Ascending aorta (tissue), 2 donors: Measurements from ENCODE around the gene FREM2. TPM values are rescaled to one million over a fixed set of nuclear protein-coding genes. Genes with fewer than 3 reads are reported as not detected.

ENCODE experiments used
- DNase-seq, 2 donors: peaks; one replicate each; pipeline ENCODE4 v3.0.0-alpha.2; 2019; ENCODE audit warnings: low spot score in 2 of 2
- H3K27ac ChIP-seq, 2 donors: fragments of 200-600 bp; sonication (generic); one replicate each; pipeline ENCODE4 v1.5.1; 2016 to 2017; ENCODE audit warnings: mild to moderate bottlenecking in 1 of 2
- H3K27me3 ChIP-seq: fragments of 200-600 bp; sonication (generic); one replicate; pipeline ENCODE4 v1.5.1; 2017
- H3K36me3 ChIP-seq, 2 donors: fragments of 200-600 bp; sonication (generic); one replicate each; pipeline ENCODE4 v1.5.1; 2016
- H3K4me1 ChIP-seq, 2 donors: fragments of 200-600 bp; sonication (generic); one replicate each; pipeline ENCODE4 v1.5.1; 2016 to 2017; ENCODE audit warnings: mild to moderate bottlenecking in 1 of 2
- H3K4me3 ChIP-seq, 2 donors: fragments of 200-600 bp; sonication (generic); one replicate each; pipeline ENCODE4 v1.5.1; 2016 to 2017; ENCODE audit warnings: mild to moderate bottlenecking in 1 of 2
- H3K9me3 ChIP-seq, 2 donors: fragments of 200-600 bp; sonication (generic); one replicate each; pipeline ENCODE4 v1.5.1; 2016
- CTCF ChIP-seq, 3 experiments: fragments of 200-600 bp in 2 of 3; fragments of 450-650 bp in 1 of 3; sonication (generic) in 2 of 3; IDR thresholded peaks; one replicate each; pipeline ENCODE4 v1.5.1; 2016 to 2019; ENCODE audit warnings: antibody characterized with exemption in 3 of 3, mild to moderate bottlenecking in 1 of 3, moderate library complexity in 1 of 3
- intact Hi-C: fragments of 100-400 bp; cut with DNase I; formaldehyde crosslinking; loops from one replicate; pipeline ENCODE4 v1.15.1; 2023
- total RNA-seq: library from RNA; depleted of rRNA; stranded (reverse); fragments of >200 nt; gene quantifications from one replicate; pipeline ENCODE4 v1.1.0, GENCODE V29; 2016

The FREM2 gene
- total RNA-seq, 1 donor from 2014 or later: not detected

GRCh38 chr13:38905081-38905480 lies 218.2 kb downstream of the FREM2 start:
- DNase-seq: no peak
- intact Hi-C loops: no loop called here
- H3K27me3 ChIP-seq: no peaks in the 10 kb centered on the region
- no peak overlapping the region for H3K4me3 ChIP-seq
- no peaks in the 10 kb centered on the region for H3K4me1 ChIP-seq
- H3K9me3 ChIP-seq: no peaks in the 10 kb centered on the region
- no peak overlapping the region for H3K27ac ChIP-seq
- TF ChIP-seq CTCF (IDR thresholded peaks at IDR 0.05): no peak
- no peaks in the 10 kb centered on the region for H3K36me3 ChIP-seq

- no peak for DNase-seq
- H3K27ac ChIP-seq: no peak overlapping the region
- H3K4me1 ChIP-seq: no peaks in the 10 kb centered on the region
- no peaks in the 10 kb centered on the region for H3K9me3 ChIP-seq
- no peak overlapping the region for H3K4me3 ChIP-seq
- intact Hi-C loops: no loop called here
- H3K27me3 ChIP-seq: no peaks in the 10 kb centered on the region
- no peaks in the 10 kb centered on the region for H3K36me3 ChIP-seq
- no peak for TF ChIP-seq CTCF (IDR thresholded peaks at IDR 0.05)
Observed at GRCh38 chr13:38905861-38906260, 219.0 kb downstream of the FREM2 start.

GRCh38 chr13:38908574-38908973 lies 221.7 kb downstream of the FREM2 start:
- no peak for DNase-seq
- Histone ChIP-seq H3K4me1 (no peaks in the 10 kb centered on the region), H3K27ac (no peak overlapping the region), H3K4me3 (no peak overlapping the region), H3K27me3 (no peaks in the 10 kb centered on the region), H3K9me3 (no peaks in the 10 kb centered on the region), H3K36me3 (no peaks in the 10 kb centered on the region)
- no peak for TF ChIP-seq CTCF (IDR thresholded peaks at IDR 0.05)
- intact Hi-C loops: no loop called here

GRCh38 chr13:38914070-38914469 lies 227.2 kb downstream of the FREM2 start:
- TF ChIP-seq CTCF (IDR thresholded peaks at IDR 0.05): no peak
- no peak overlapping the region for H3K27ac ChIP-seq
- H3K4me3 ChIP-seq: no peak overlapping the region
- H3K36me3 ChIP-seq: no peaks in the 10 kb centered on the region
- no peaks in the 10 kb centered on the region for H3K4me1 ChIP-seq
- no peaks in the 10 kb centered on the region for H3K27me3 ChIP-seq
- intact Hi-C loops: no loop called here
- no peaks in the 10 kb centered on the region for H3K9me3 ChIP-seq
- no peak for DNase-seq

GRCh38 chr13:38921081-38921480 lies 234.2 kb downstream of the FREM2 start:
- no peaks in the 10 kb centered on the region for H3K27me3 ChIP-seq
- no peaks in the 10 kb centered on the region for H3K36me3 ChIP-seq
- H3K4me3 ChIP-seq: no peak overlapping the region
- H3K9me3 ChIP-seq: no peaks in the 10 kb centered on the region
- intact Hi-C loops: no loop called here
- H3K27ac ChIP-seq: no peak overlapping the region
- no peaks in the 10 kb centered on the region for H3K4me1 ChIP-seq
- DNase-seq: no peak
- TF ChIP-seq CTCF (IDR thresholded peaks at IDR 0.05): no peak

GRCh38 chr13:38922170-38922569 lies 235.3 kb downstream of the FREM2 start:
- TF ChIP-seq CTCF (IDR thresholded peaks at IDR 0.05): no peak
- intact Hi-C loops: no loop called here
- H3K4me3 ChIP-seq: no peak overlapping the region
- no peaks in the 10 kb centered on the region for H3K36me3 ChIP-seq
- no peak overlapping the region for H3K27ac ChIP-seq
- no peaks in the 10 kb centered on the region for H3K4me1 ChIP-seq
- H3K9me3 ChIP-seq: no peaks in the 10 kb centered on the region
- no peaks in the 10 kb centered on the region for H3K27me3 ChIP-seq
- no peak for DNase-seq
